Fibroblast of upper back skin (primary cell): ENCODE results near the gene CALD1.

ENCODE experiments used
- DNase-seq: peaks from one replicate; pipeline ENCODE4 v3.0.0-alpha.2; 2013

The CALD1 gene

DNA sequence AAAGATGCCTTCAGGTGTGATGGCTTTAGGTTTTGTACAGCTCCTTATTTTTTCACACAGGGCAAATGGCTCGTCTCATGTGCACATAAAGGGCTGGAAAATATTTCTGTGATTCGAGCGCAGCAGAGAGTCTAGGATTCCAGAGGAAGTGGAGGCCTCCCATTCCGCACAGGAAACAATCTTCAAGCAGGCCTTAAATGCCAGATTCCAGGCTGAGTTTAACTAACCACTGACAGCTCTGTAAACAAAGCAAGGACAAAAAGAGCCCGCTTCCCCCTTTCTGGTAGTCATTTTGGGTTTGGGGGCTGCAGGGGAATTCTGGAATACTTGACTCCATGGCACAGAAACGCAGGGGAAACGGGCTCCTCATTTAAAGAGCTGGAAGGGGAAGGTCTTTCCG is 87.2 kb downstream of the CALD1 start:
- DNase-seq, result peak; percentile 45

- no peak for DNase-seq
Observed at GRCh38 chr7:134870156-134870555, 90.7 kb downstream of the CALD1 start.

DNA sequence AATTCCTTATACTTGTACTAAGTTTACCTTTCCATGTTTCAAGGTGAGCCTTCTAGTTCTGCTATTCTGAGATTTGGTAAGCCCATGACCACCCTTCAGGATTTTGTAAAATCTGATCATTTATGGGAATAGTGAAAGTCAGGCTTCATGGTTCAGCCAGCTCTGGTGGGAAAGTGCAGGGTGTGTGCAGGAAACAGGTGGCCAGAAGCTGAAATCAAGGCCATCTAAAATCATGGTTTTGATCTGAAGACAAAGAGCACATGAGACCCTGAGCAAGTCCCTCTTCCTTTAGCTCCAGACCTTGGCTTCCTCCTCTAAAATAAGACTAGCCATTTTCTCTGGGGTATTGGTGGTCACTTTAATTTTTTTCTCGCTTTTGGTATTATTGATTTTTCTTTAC is 91.3 kb downstream of the CALD1 start:
- DNase-seq, result no peak

GRCh38 chr7:134873253-134873652 is 93.8 kb downstream of the CALD1 start:
- DNase-seq, result peak; percentile 64

GRCh38 chr7:134874407-134874806 is 95.0 kb downstream of the CALD1 start:
- no peak for DNase-seq

GRCh38 chr7:134875867-134876266 is 96.4 kb downstream of the CALD1 start:
- DNase-seq, result peak; percentile 90

GRCh38 chr7:134878746-134879357 is 99.4 kb downstream of the CALD1 start:
- no peak for DNase-seq

- DNase-seq, result no peak
Observed at GRCh38 chr7:134879815-134880475, 100.5 kb downstream of the CALD1 start.

- no peak for DNase-seq
Observed at GRCh38 chr7:134882481-134882880, 103.0 kb downstream of the CALD1 start.

DNA sequence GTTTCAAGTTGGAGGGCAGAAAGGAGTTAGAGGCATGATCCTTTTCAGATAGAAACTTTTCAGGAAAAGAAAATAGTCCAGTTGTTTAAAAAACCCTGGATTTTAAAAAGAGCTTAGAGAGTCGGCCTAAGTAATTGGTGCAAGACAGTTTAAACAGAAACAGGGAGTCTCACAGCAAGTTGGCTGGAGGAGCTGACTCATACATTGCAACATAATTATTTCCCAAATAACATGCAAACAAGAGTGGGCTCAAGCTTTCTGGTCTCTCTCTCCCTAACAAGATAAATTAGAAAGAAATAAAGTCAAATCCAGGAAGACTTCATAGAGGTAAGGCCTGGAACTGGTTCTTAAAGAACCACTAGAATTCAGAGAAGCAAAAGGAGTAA is 106.5 kb downstream of the CALD1 start:
- peak; percentile 75 for DNase-seq

- DNase-seq, result peak; percentile 76
Observed at GRCh38 chr7:134886353-134887057, 107.1 kb downstream of the CALD1 start.

GRCh38 chr7:134887523-134887922 is 108.1 kb downstream of the CALD1 start:
- DNase-seq, result no peak

DNA sequence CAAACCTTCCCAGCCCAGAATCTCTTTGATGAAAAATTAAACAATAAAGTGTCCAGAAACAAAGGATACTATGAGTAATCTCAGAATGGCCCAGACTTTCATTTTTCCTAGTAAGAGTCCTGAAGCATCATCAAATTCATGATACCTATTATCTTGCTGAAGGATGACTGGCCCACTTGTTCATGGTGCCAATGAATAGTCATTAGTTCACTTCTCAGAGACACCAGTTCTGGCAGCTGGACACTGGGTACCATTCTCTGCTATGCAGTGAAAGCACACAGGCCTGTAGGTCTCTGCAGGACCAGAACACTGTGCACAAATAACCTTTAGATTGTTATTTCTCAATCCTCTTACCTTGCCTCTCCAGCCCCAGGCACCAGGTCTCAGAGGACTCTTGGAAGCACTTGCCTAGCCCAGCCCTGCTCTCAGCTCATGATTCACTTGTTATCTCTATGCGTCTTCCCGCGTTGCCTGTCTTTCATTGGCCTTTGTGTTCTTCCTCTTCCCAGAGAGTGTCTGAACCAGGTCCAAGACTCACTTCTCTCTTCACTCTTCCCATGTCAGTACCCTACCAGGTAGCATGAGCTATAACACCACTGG is 108.8 kb downstream of the CALD1 start:
- DNase-seq, result no peak

GRCh38 chr7:134890246-134891240 is 111.1 kb downstream of the CALD1 start:
- peak; percentile 74 for DNase-seq

GRCh38 chr7:134891262-134891695 is 111.8 kb downstream of the CALD1 start:
- DNase-seq, result peak; percentile 81

GRCh38 chr7:134891696-134892678 is 112.6 kb downstream of the CALD1 start:
- DNase-seq, result peak; percentile 73

DNA sequence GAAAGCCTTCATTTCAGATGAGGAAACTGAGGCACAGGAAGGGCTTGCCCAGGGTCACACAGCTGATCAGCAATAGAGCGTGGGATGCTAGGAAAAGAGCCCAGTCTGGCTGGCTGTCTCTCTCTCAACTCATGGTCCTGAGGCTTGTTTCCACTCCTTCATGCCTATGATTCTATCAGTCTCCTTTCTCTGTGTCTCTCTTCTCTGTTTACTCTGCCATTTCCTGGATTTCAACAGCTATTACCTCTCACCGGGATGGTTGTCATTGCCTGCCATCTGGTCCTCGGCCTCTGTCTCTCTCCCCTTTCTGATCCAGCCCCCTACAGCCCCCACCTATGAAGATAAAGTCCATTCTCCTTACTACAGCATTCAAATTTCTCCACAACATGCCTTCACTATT is 113.5 kb downstream of the CALD1 start:
- no peak for DNase-seq

- no peak for DNase-seq
Observed at GRCh38 chr7:134893920-134894319, 114.5 kb downstream of the CALD1 start.

DNA sequence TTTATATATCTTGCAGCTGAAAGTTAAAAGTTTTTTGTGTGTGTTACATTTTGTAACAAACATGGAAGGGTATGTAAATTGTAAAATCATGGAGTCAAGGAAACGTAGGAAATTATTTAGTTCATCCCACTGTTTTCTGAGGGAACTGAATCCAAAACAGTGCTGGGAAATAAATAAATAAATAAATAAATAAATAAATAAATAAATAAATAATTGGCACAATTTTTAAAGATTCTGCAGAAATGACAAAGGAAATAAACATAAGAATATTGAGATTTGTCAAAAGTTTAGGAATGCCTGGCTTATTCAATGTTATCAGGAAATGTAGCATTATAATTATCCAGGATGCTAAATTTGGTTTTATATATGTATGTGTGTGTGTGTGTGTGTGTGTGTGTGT is 115.5 kb downstream of the CALD1 start:
- no peak for DNase-seq

- no peak for DNase-seq
Observed at GRCh38 chr7:134896073-134896472, 116.6 kb downstream of the CALD1 start.

DNA sequence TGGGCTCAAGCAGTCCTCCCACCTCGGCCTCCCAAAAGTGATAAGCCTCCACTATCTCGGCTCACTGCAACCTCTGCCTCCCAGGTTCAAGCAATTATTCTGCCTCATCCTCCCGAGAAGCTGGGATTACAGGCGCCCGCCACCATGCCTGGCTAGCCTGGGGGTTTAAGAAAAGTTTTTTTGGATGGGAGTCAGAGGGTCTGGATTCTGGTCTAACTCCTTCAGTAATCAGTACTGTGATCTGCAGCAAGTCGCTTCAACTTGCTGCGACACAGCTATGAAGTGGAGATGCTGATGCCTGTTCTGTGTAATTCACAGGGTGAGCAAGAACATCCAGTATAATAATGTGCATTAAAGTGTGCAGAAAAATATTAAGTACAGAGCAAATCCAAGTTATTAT is 118.5 kb downstream of the CALD1 start:
- no peak for DNase-seq
